Fibroblast of the conjunctiva (primary cell): ENCODE data around the gene SLC16A8.

Source experiments
- DNase-seq: peaks from one replicate; pipeline ENCODE4 v3.0.0-alpha.2; 2010; ENCODE audit warnings: low read depth

The SLC16A8 gene

DNA sequence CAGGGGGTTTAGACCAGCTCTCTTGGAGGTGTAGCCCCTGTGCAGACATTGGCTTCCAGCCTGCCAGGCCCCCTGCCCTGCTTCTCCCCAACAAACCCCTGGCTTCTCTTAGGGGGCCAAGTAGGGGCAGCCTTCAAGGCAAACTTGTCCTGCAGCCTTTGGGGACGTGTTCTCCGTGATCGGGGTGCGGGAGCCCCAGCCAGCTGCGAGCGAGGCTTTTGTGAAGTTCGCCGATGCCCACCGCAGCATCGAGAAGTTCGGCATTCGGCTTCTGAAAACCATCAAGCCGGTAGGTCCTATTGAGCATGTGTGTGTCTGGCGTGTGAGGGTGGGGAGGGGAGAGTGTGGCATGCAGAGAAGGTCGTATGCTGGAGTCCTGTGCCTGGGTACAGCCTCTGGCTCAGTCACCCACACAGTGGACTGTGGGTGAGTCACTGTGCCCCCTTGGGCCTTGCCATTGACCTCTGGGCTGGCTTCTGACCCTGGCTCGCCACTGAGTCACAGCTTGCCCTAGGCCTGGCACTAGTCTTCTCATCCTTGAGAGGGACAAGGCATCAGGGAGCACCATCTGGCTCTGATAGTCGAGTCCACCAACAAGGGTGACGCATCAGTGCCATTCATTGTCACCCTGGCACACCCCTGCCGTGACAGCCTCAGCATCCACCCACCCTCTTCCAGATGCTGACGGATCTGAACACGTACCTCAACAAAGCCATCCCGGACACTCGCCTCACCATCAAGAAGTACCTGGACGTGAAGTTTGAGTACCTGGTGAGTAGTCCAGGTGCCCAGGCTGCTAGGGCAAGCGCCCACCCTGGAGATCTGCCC lies 11.4 kb downstream of the SLC16A8 start:
- no peak for DNase-seq

DNA sequence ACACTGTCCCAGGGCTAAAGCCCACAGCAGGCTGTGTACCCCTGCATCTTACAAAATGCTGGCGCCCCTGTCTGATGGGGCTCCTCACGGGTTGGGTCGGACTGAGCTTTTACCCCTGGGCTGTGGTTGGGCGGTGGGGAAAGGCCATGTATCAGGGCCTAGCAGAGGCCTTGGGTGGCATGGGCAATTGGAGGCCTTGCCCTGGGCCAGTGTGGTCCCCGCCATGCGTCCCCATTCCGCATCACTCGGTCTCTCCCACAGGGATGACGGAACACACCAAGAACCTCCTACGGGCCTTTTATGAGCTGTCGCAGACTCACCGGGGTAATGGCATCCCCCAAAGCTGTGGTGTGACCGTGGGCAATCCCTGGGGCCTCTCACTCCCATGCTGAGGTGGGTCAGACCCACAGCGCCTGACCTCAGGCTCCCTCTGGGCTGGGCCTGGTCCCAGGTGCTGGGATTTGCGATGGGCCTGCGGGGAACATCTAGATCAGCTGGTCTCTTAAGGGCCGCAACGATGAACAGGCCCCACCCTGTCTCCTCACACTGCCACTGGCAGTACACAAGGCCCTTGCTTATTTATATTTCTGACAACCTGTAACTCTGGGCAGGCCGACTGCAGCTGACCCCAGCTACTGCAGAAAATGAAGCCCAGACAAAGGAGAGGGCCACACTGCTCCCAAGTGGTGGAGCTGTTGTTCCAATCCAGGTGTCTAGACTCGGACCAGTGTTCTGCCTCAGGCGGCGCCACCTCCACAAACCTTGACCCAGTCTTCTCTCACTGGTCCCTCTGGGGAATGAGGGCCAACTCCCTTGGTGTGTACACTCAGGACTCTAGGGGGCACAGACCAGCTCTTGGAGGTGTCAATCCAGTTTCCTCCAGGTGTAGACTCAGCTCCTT lies 12.3 kb downstream of the SLC16A8 start:
- DNase-seq, result no peak

DNA sequence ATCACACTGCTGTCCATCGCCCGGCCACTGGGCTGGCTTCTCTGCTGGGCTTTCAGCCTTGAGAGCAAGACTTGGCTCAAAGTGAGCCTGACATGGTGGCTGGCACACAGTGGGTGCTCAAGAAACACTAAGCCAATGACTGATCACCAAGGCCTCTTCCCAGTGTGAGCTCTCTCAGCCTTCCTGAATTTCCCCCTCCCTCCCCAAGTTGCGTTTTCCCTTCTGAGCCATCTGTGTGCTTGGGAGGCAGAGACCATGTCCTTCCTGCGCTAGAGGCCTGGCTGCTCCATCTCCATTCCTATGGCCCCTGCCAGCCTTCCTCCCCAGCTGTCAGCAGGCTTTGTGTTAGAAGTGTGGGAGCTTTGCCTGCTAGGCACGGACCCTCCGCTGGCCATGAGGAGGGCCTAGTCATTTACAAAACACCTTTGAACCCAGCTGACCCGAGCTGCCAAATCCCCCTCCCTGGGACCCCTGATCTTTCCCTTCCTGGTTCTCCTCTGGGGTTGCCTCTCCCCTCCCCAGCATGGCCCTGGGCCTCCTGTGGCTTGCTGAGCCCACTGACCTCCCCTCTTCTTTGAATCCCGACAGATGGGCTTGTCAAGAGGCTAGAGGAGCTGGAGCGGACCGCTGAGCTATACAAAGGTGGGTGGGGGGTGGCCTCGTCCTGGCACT lies 13.6 kb downstream of the SLC16A8 start:
- no peak for DNase-seq

DNA sequence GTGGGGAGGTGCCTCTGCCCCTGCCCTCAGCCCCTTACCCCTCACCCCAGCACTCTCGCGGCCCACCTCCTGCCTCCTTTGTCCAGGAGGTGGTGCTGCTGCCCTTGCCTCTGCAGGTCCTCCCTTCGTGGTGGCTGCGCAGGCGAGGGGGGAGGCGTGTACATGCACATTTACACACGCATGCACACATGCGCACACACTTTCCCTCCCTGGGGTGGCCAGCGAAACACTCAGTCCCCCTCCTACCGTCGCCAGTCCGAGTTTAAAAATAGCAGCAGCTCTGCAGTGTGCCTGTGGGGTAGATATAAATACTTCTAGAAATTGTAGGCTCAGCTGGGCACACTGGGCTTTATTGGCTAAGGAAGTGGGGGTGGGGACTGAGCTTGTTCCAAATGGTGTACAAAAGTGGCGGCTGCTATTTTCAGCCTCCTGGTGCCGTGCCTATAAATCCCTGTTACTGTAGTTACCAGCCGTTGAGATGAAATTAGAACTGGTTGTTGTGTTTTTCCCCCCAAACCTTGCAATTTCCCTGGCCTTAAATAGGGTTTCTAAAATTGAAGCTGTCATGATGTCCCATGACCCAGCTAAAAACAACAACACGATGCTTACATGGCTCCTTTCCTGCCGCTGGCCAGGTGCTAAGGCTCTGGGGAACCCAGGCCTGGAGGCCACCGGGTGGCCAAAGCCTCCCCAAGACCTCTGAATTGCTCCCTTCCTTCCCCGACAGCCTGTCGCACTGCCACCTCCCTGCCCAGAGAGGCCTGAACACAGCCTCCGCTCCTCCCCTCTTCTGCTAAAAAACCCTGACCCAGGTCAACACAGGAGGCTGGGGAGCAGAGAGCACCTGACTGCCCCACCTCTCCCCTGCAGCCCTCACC lies 14.4 kb downstream of the SLC16A8 start:
- DNase-seq, result no peak

DNA sequence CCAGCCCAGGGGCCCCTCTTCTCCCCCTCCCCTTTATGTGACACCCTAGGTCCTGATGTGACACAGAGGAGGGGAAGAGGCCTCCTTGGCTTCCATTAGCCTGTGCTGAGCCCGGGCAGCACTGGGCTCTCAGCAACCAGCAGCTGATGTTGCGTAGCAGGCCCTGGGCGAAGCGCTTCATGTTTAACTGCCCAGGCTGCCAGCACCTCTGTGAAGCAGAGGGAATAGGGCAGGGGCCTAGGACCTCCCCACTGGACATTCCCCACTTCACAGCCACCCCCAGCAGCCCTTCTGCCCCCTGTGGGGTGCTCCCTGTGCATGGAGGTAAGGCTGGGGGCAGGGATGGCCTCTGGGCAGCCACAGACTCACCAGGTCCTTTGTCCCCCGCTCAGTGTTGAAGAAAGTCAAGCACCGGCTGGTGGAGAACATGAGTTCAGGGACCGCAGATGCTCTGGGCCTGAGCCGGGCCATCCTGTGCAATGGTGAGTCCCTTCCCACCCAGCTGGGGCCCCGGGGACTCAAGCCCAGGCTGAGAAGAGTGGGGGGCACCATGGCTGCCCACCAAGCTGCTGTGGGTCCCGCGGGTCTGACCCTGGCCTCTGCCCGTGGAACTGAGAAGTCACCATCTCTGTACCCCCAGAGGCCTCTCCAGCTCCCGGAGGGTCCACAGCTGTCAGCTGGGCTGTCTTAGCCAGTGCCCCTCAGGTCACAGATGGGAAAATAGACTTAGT lies 15.2 kb downstream of the SLC16A8 start:
- no peak for DNase-seq

DNA sequence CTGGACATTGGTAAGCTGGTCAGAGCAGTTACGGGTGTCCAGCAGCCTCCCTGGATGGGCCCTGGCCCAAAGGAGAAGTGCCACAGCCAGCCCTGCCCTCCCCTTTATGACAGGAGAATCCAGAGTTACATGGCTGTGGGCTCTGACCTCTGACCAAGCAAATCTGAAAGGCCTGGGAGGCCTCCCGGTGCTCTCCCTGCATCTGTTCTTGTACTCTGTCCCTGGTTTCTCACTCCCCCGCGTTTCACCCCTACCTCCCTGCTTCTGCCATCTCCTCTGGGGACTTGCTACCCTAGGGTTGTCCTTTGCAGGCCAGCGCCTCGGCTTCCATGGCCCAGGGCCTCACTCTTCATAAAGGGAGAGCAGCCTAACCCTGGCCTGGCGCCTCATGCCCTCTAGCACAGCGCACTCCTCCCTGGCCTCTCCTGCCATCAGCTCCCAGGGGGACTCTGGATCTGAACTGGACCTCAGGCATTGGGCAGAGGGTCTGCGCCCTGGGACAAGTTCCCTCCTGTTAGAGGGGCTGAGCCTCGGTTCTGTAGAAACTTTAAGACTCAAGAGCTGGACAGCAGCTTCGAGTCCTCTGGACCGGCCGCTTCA lies 16.1 kb downstream of the SLC16A8 start:
- no peak for DNase-seq

DNA sequence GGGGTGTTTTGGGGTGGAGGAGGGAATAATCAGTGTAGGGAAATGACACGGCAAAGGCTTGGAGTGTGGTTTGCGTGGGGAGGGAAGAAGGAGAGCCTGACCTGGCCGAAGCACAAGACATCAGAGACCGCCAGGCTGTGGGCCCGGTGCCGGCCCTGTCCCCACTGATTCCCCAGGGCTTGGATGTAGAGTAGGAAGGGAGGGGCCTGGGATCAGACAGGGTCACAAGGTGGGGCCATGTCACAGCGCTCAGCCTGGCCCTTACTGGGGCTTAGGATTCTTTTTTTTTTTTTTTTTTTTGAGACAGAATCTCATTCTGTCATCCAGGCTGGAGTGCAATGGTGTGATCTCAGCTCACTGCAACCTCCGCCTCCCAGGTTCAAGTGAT lies 17.0 kb downstream of the SLC16A8 start:
- DNase-seq, result no peak

DNA sequence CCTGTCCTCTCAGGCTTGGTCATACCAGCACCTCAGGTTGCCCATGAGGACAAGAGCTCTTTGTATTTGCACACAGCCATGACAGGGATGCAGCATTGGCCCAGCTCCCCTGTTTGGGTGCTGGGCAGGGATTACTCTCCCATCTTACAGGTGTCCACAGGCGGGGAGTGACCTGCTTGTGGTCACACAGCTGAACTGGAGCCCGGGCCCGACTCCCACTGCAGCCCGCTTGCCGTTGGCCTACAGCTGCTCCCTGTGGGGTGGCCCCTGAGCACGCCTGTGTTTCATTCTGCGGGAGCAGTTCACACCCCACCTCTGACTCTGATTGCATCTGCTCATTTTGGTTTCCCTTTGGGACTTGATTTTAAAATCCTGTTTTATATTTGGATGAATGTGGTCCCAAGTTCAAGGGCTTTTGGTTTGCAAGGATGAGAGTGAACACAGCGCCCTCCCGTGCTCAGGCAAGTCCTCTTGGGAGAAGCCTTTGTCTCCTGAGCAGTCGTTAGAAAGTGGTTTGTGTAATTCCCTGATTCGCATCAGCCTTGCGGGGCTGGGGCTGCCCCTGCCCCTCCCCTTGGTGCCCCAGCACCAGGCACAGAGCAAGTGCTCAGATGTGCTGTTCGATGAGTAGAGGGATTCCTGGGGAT lies 17.5 kb downstream of the SLC16A8 start:
- DNase-seq, result no peak

DNA sequence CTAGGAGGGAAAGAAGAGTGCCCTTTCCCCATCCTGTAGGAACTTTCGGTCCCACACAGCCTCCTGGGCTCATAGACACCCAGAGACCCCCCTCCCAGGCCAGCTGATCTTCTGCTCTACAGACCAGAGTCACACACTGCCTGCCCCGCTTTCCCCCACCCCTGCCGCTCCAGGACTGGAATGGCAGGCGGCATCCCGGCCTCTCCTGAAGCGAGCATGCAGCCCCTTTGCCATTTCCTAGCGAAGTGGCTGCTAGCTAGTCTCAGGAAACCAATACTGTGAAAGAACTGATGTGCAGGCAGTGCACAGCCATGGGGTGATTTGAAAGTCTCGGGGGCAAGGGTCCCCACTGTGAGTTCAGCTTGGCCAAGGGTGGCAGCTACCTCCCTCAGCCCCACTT lies 18.4 kb downstream of the SLC16A8 start:
- no peak for DNase-seq

DNA sequence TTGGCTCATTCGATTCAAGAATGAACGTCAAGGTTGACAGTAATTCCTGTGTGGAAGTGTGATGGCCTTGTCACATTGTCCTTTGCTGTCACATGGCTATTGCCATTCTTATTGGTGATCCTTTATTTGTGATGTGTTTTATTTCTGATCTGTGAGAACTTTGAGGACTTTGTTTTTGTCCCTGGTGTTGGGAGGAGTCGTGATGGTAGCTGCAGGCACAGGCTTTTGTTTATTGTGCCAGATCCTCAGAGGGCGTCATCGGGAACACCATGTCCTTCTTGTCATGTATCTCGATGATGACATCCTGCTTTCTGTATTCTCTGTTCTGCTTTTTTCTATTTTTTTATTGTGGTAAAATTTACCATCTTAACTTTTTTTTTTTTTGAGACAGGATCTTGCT lies 21.2 kb downstream of the SLC16A8 start:
- no peak for DNase-seq

DNA sequence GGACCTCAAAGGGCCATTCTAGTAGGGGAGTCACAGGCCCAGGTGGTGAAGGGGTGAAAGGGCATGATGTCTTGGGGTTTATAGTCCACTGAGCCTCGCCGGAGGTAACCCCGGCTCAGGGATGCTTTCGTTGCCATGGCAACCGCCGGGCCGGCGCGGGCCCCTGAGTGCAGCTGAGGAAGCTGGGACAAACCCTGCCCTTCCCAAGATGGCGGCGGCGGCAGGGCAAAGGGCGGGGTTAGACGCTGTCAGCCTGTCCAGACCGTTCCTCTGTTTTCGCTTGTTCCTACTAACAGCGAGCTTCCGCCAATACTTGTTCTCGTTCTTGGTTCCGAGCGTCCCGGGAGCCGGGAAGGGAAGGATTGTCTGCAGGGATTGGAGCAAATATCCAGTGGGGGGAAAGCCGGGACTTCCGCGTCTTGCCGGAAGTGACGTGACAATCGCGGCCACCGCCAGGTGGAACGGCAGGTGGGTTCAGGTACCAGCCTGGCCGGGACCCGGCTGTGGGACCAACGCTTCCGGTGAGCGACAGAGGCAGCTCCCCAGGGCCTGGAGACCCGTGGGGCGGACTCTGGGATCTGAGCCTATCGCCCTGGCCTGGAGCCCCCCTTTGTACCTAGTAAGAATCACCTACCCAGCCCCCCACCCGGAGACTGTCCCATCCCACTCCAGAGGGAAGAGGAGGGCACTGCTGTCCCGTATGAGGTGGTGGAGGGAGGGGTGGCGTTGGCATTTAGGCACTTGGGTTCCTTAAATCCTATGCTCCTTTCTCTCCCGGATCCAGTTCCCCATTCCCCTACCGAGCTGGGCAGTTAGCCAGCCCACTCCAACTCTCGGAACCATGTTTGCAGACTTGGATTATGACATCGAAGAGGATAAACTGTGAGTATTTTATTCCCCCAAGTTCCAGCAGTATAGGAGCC lies 26.8 kb downstream of the SLC16A8 start, which contains the start of gene PICK1:
Gene PICK1 (plus strand): TSS at position 436 of the 923 bp plus-strand sequence. CDS start 406 bp downstream, at position 842.
- peak; percentile 84 for DNase-seq

DNA sequence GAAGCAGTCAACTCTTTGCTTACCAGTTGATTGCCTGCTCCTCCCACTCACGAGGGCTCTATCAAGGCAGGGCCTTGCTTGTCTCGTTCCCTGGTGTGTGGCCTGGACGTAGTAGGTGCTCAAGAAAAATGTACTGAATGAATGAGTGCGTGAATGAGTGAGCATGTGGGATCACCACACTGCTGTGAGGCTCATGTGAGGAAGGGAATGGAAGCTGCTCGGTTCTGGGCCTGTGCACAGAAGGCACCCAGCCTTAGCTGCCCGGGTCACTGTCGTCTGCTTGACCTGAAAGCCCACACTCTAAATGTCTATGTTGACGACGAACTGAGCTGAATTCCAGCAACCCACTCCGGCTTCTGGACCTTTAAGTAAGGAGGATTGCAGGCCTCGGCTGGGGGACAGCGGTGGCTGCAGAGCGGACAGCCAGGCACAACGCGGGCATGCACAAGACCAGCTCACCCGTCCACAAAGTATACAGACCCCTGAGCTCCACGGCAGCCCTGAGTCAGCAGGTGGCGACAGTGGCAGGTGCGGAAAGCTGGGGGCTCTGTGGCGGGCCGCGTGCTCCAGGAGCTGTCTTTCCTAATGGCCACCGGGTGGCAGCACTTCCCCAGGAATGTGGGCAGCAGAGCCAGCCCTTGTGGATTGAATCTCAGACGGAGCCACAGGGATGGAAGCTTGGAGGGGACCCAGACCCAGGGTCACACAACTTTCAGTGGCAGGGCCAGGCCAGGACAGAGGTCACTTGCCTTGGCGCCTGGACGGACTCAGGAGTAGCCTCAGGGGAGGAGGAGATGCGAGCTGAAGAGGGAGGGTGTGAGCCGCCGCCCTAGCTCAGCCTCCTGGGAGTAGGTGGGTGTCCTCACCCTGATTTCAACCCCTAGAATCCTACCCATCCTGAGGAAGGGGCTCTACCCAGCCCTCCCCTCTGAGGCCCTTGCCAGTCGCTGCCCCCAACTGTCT lies 31.8 kb downstream of the SLC16A8 start:
- DNase-seq, result peak; percentile 55

DNA sequence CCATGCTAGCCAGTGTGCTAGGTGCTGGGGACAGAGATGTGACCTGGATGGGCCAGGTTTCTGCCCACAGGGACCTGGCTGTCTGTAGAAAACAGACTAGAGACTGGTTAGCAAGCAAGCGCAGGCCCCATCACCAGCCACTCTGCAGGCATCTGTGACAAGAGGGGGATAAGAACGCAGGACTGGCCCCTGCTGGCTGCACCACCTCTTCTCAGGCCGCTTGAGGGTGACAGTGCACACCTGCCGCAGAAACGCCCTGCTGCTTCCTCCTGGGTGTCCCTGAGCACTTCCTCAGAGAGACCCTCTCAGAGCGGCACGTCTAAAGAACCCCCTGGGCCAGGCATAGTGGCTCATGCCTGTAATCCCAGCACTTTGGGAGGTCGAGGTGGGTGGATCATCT lies 32.7 kb downstream of the SLC16A8 start:
- DNase-seq, result no peak

DNA sequence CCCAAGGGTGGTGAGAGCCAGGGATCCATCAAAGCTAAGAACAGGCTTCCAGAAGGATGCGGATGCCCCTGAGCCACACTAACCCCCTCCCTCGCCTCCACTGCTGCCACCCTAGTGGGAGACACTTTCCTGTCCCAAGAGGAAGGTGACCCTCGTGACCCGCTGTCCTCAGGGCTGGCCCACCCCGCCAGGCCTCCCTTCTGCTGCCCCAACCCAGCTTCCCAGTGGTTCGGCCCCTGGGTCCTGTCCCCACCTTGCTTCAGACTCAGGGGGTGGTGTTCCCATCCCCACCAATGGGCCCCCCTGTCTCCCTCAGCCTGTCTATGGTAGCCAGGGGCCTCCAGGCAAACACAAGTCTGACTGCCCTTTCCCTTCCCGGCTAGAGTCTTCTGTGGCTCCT lies 33.3 kb downstream of the SLC16A8 start:
- DNase-seq, result no peak

DNA sequence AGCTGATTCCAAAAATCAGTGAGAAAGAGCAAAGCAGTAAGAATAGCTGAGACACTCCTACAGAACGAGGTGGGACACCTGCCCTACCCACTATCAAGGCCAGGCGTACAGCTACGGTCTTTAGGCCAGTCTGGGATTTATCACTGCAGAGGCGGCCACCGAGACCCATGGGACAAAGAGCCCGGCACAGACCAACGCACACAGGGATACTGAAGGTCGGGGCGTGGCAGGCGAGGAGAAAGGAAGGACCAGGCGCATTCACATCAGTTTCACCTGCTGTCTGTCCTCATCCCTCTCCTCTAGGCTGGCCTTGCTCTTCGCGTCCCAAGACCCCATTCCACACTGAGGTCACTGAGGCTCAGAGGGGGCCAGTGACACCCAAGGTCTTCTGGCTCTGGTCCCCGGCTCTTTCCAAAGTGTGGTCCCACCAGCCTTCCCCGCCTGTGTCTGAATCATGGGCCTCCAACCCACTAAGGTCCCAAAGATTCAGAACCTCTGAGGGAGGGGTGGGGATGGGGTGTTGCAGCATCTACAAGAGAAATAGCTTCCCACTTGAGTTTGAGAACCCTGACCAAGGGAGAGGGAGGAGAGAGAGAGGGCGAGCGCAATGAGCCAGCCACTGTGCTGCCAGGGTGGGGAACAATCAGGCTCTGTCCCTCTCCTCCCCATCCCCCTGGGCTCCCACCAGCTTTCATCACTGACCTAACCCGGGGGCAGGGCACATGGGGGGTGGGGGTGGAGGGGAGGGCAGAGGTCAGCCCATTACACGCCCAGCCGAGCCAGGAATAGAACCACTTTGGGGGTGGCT lies 34.0 kb downstream of the SLC16A8 start:
- no peak for DNase-seq

DNA sequence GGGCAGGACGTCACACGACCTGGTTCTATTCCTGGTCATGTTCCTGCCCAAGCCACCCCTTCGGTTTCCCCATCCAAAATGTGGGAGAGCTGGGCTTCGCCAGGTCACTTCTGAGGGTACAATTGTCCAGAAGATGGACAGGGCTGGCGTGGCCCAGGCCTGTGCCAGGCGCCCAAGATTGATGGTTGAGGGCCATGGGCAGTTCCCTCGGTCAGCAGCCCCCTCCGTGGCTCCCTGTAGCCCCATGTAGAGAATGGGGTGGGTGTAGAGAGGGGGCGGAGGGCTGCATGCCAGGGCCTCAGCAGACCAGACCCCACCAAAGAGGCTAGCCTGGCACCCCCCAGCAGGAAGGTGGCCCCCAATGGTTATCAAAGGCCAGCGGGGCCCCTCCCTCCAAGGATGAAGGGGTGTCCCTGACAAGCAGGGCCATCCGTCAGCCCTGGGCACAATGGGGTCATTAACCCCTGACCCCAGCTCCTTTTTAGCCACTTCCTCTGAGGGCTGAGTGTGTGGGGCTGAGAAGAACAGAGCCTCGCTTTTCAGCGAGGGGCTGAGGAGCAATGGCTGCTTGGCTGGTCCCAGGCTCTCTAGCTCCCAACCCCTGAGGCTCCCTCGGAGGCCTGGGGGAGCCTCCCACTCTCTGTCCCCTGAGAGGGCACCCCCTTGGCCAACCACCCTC lies 37.8 kb downstream of the SLC16A8 start:
- DNase-seq, result no peak
